GM12873 (cell line): ENCODE results near the gene ATAD1.

Experiments
- CTCF ChIP-seq: IDR thresholded peaks from 2 replicates; pipeline ENCODE4 v1.5.1; 2012; ENCODE audit warnings: low read depth, mild to moderate bottlenecking, moderate library complexity, low read length, control low read depth; ENCODE audit not compliant: insufficient read depth; ENCODE audit errors: missing control alignments

Gene ATAD1

GRCh38 chr10:87721781-87722180 is 96.2 kb downstream of the ATAD1 start:
- no peak for TF ChIP-seq CTCF

- TF ChIP-seq CTCF: no peak
These were observed 97.4 kb downstream of the ATAD1 start for GRCh38 chr10:87720665-87721064.

GRCh38 chr10:87716348-87716670 is 101.7 kb downstream of the ATAD1 start:
- no peak for TF ChIP-seq CTCF

- no peak for TF ChIP-seq CTCF
These were observed 102.3 kb downstream of the ATAD1 start for GRCh38 chr10:87715552-87716347.

- TF ChIP-seq CTCF: no peak
These were observed 104.3 kb downstream of the ATAD1 start for GRCh38 chr10:87713707-87714106.

- no peak for TF ChIP-seq CTCF
These were observed 105.0 kb downstream of the ATAD1 start for GRCh38 chr10:87712913-87713616.

GRCh38 chr10:87707254-87707653 is 110.8 kb downstream of the ATAD1 start:
- TF ChIP-seq CTCF: no peak
